Mesenchymal stem cell (in vitro differentiated cells and primary cell): ENCODE results near the gene GALNT1.

ENCODE experiments used
- DNase-seq: peaks from one replicate; pipeline ENCODE4 v3.0.0-alpha.2; 2013
- H2AFZ ChIP-seq: one replicate; pipeline ENCODE4 v1.6.1; 2013; ENCODE audit warnings: low read depth, mild to moderate bottlenecking, control low read depth, inconsistent platforms, low read length, moderate library complexity
- H2AK5ac ChIP-seq: 2 replicates; pipeline ENCODE4 v1.6.1; 2013; ENCODE audit warnings: low read length, moderate library complexity, mild to moderate bottlenecking, inconsistent platforms; ENCODE audit not compliant: severe bottlenecking
- H2BK120ac ChIP-seq: one replicate; pipeline ENCODE4 v1.6.1; 2013; ENCODE audit warnings: low read depth, mild to moderate bottlenecking, inconsistent platforms, low read length, moderate library complexity
- H2BK12ac ChIP-seq, 2 experiments: one replicate each; pipeline ENCODE4 v1.6.1; 2013; ENCODE audit warnings: inconsistent platforms in 2 of 2, low read length in 2 of 2, mild to moderate bottlenecking in 2 of 2, moderate library complexity in 2 of 2, control low read depth in 1 of 2
- H2BK15ac ChIP-seq: one replicate; pipeline ENCODE4 v1.6.1; 2013; ENCODE audit warnings: mild to moderate bottlenecking, low read depth, inconsistent platforms; ENCODE audit not compliant: poor library complexity, severe bottlenecking
- H2BK5ac ChIP-seq: 2 replicates; pipeline ENCODE4 v1.6.1; 2013; ENCODE audit warnings: low read depth, mild to moderate bottlenecking, low read length, control low read depth, inconsistent platforms; ENCODE audit not compliant: poor library complexity, severe bottlenecking
- H3K14ac ChIP-seq, 2 experiments: one replicate each; pipeline ENCODE4 v1.6.1; 2013; ENCODE audit warnings: inconsistent platforms in 2 of 2, low read length in 2 of 2, control low read depth in 1 of 2, mild to moderate bottlenecking in 1 of 2, moderate library complexity in 1 of 2
- H3K18ac ChIP-seq, 2 experiments: one replicate each; pipeline ENCODE4 v1.6.1; 2013; ENCODE audit warnings: inconsistent platforms in 2 of 2, low read length in 2 of 2, control low read depth in 1 of 2, low read depth in 1 of 2, mild to moderate bottlenecking in 1 of 2
- H3K23ac ChIP-seq, 2 experiments: one replicate each; pipeline ENCODE4 v1.6.1; 2013; ENCODE audit warnings: inconsistent platforms in 2 of 2, low read length in 2 of 2, mild to moderate bottlenecking in 2 of 2, moderate library complexity in 2 of 2, control low read depth in 1 of 2
- H3K27ac ChIP-seq: 2 replicates; pipeline ENCODE4 v1.5.1; 2013; ENCODE audit warnings: mild to moderate bottlenecking, moderate library complexity, low read length, control low read depth, inconsistent platforms; ENCODE audit not compliant: poor library complexity, severe bottlenecking
- H3K27me3 ChIP-seq, 2 experiments: 2 replicates each; pipeline versions ENCODE4 v1.6.1 to v1.7.0; 2013; ENCODE audit warnings: low read length in 2 of 2, mild to moderate bottlenecking in 2 of 2, moderate library complexity in 2 of 2, control low read depth in 1 of 2, inconsistent platforms in 1 of 2; ENCODE audit not compliant: control insufficient read depth in 1 of 2, insufficient read depth in 1 of 2
- H3K36me3 ChIP-seq, 2 experiments: 2 replicates each; pipeline versions ENCODE4 v1.6.1 to v1.7.0; 2013; ENCODE audit warnings: low read length in 2 of 2, control low read depth in 1 of 2, inconsistent platforms in 1 of 2, low read depth in 1 of 2, mild to moderate bottlenecking in 1 of 2; ENCODE audit not compliant: insufficient read depth in 2 of 2, control insufficient read depth in 1 of 2
- H3K4ac ChIP-seq, 2 experiments: one replicate each; pipeline ENCODE4 v1.6.1; 2013; ENCODE audit warnings: inconsistent platforms in 2 of 2, low read length in 2 of 2, mild to moderate bottlenecking in 2 of 2, moderate library complexity in 2 of 2, control low read depth in 1 of 2, low read depth in 1 of 2
- H3K4me1 ChIP-seq: 2 replicates; pipeline ENCODE4 v1.6.1; 2013; ENCODE audit warnings: low read depth, low read length, control low read depth; ENCODE audit not compliant: control insufficient read depth, insufficient read depth
- H3K4me2 ChIP-seq: 2 replicates; pipeline ENCODE4 v1.6.1; 2013; ENCODE audit warnings: low read length, mild to moderate bottlenecking, inconsistent platforms; ENCODE audit not compliant: poor library complexity, severe bottlenecking
- H3K4me3 ChIP-seq, 2 experiments: 2 replicates each; pipeline versions ENCODE4 v1.5.1 to v1.7.0; 2013; ENCODE audit warnings: low read length in 2 of 2, mild to moderate bottlenecking in 2 of 2, control low read depth in 1 of 2, low read depth in 1 of 2; ENCODE audit not compliant: insufficient read depth in 1 of 2
- H3K79me1 ChIP-seq: replicated peaks from 2 replicates; pipeline ENCODE4 v1.6.1; 2013; ENCODE audit warnings: mild to moderate bottlenecking, control low read depth, low read length, inconsistent platforms; ENCODE audit not compliant: poor library complexity, severe bottlenecking
- H3K9ac ChIP-seq: 2 replicates; pipeline ENCODE4 v1.7.0; 2013; ENCODE audit warnings: mild to moderate bottlenecking, low read length, moderate library complexity
- H3K9me3 ChIP-seq: 2 replicates; pipeline ENCODE4 v1.7.0; 2013; ENCODE audit warnings: mild to moderate bottlenecking, low read length; ENCODE audit not compliant: control insufficient read depth
- H4K8ac ChIP-seq: one replicate; pipeline ENCODE4 v1.6.1; 2013; ENCODE audit warnings: inconsistent platforms, mild to moderate bottlenecking, low read length, moderate library complexity
- H4K91ac ChIP-seq: one replicate; pipeline ENCODE4 v1.6.1; 2013; ENCODE audit warnings: mild to moderate bottlenecking, low read length, inconsistent platforms
- WGBS: methylation state at CpG from one replicate; pipeline ENCODE4 v1.1.7; 2013; ENCODE audit warnings: mixed read lengths; 5-methylcytosine and 5-hydroxymethylcytosine counted together

GALNT1 gene

DNA sequence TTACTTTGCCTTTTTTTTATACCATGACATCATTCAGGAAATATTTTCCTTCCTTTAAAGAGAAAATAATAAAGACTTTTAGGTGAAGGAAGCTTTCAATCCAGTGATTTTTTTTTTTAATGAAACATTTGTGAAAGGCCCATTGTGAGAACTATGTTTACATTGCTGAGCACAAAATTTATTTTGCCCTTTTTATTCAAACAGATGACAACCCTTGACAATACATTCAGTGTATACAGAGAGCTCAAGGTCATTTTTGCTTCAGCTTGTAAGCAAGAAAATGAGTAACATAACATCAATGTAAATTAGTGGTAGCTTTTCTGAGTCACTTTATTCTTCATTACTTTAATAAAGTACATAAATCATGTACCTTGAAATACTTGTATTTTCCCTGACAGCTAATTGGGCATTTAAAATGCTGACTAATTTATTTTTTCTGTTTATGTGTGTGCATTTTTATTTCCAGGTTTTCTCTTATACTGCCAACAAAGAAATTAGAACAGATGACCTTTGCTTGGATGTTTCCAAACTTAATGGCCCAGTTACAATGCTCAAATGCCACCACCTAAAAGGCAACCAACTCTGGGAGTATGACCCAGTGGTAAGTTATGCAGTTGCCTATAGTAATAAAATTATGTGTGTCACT, 121.6 kb downstream of the GALNT1 start:
- Histone ChIP-seq H3K18ac (no peak overlapping the region), H2BK120ac (no peak overlapping the region), H4K91ac (no peak overlapping the region), H3K14ac (no peak overlapping the region), H3K4me3 (no peak overlapping the region), H2BK5ac (no peak overlapping the region), H3K4me1 (no peaks in the 10 kb centered on the region), H3K36me3 (peaks cover 9 to 31% of the 10 kb centered on the region in 2 experiments), H3K27ac (no peak overlapping the region), H3K4me2 (no peak overlapping the region), H3K9me3 (no peaks in the 10 kb centered on the region), H3K4ac (no peak overlapping the region), H4K8ac (no peak overlapping the region), H2AFZ (no peak overlapping the region), H2BK15ac (no peak overlapping the region), H3K23ac (no peak overlapping the region), H3K9ac (no peak overlapping the region), H3K27me3 (no peaks in the 10 kb centered on the region), H2BK12ac (no peak overlapping the region), H2AK5ac (no peak overlapping the region), H3K79me1 (peaks cover 9% of the 10 kb centered on the region)
- peak; percentile 17 for DNase-seq

DNA sequence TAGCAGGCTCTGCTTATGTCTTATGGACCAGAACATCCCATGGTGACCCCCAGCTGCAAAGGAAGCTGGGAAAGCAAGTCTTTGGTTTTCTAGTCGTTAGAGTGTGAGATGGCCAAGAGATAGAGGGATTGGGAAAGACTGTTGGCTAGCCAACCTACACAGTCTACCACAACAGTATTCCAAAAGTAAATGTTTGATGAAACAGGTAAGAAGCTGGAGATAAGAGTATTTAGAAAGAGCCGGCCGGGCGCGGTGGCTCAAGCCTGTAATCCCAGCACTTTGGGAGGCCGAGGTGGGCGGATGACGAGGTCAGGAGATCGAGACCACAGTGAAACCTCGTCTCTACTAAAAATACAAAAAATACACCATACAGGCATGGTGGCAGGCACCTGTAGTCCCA, 124.4 kb downstream of the GALNT1 start:
- H3K27me3 ChIP-seq: no peaks in the 10 kb centered on the region
- no peak overlapping the region for H2AK5ac ChIP-seq
- no peak for DNase-seq
- H3K4ac ChIP-seq: no peak overlapping the region
- no peaks in the 10 kb centered on the region for H3K9me3 ChIP-seq
- no peaks in the 10 kb centered on the region for H3K4me1 ChIP-seq
- no peak overlapping the region for H3K18ac ChIP-seq
- no peak overlapping the region for H2BK12ac ChIP-seq
- no peak overlapping the region for H2AFZ ChIP-seq
- no peak overlapping the region for H3K4me2 ChIP-seq
- H3K36me3 ChIP-seq: peaks cover 8 to 25% of the 10 kb centered on the region in 2 experiments
- H2BK15ac ChIP-seq: no peak overlapping the region
- no peak overlapping the region for H3K9ac ChIP-seq
- H3K14ac ChIP-seq: no peak overlapping the region
- H4K8ac ChIP-seq: no peak overlapping the region
- 100% methylated on average over 8 of the region's 10 CpGs for WGBS
- no peak overlapping the region for H3K23ac ChIP-seq
- no peak overlapping the region for H2BK120ac ChIP-seq
- no peak overlapping the region for H4K91ac ChIP-seq
- H3K4me3 ChIP-seq: no peak overlapping the region
- H2BK5ac ChIP-seq: no peak overlapping the region
- peaks cover 8% of the 10 kb centered on the region for H3K79me1 ChIP-seq
- no peak overlapping the region for H3K27ac ChIP-seq

DNA sequence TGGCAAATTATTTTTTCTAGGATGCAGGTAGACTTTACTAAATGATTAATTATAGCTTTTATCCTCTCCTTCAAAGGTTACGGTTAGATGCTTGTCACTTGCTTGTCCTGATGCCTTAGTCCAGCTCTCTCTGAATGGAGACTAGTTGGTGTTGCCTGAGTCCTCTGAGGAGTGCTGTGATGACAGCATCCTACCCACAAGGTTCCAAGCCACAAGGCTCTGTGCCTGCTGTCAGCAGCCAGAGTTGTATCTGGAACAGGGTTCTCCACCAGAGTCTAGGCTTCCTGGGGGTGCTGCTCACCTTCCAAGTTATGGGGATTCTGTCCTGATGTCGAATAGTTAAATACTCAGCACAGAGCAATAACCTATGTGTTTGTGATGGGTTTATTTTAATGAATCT, 125.7 kb downstream of the GALNT1 start:
- no peak for DNase-seq
- no peak overlapping the region for H2AFZ ChIP-seq
- H2BK15ac ChIP-seq: no peak overlapping the region
- no peak overlapping the region for H2AK5ac ChIP-seq
- H4K91ac ChIP-seq: no peak overlapping the region
- no peak overlapping the region for H3K4me3 ChIP-seq
- no peak overlapping the region for H3K4ac ChIP-seq
- H3K14ac ChIP-seq: no peak overlapping the region
- no peaks in the 10 kb centered on the region for H3K27me3 ChIP-seq
- H3K36me3 ChIP-seq: peaks cover 8 to 26% of the 10 kb centered on the region in 2 experiments
- WGBS: 100% methylated on average over 2 of the region's 2 CpGs
- no peak overlapping the region for H3K9ac ChIP-seq
- no peak overlapping the region for H2BK120ac ChIP-seq
- H3K27ac ChIP-seq: no peak overlapping the region
- no peak overlapping the region for H4K8ac ChIP-seq
- no peak overlapping the region for H3K4me2 ChIP-seq
- H3K4me1 ChIP-seq: no peaks in the 10 kb centered on the region
- no peak overlapping the region for H2BK5ac ChIP-seq
- H3K79me1 ChIP-seq: peaks cover 8% of the 10 kb centered on the region
- H3K23ac ChIP-seq: no peak overlapping the region
- no peak overlapping the region for H3K18ac ChIP-seq
- no peak overlapping the region for H2BK12ac ChIP-seq
- H3K9me3 ChIP-seq: no peaks in the 10 kb centered on the region

DNA sequence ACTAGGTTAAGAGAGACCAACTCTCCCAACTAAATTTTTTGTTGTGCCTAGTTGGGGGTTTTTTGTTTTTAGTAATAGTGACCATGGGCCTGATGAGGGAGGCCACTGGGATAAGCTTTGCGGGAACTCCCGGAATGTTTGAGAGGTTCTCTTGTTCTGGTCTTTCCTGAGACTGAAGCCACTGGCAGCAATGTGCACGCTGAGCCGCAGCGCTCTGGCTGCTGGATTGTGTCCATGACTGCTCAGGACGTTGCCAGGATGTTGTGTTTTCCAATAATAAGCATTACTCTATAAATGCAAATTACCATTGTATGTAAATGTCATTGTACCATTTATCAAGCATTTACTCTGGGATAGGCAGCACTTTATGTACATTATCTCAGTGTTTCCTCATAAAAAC, 126.1 kb downstream of the GALNT1 start:
- H3K36me3 ChIP-seq: peaks cover 8 to 26% of the 10 kb centered on the region in 2 experiments
- no peaks in the 10 kb centered on the region for H3K4me1 ChIP-seq
- no peak overlapping the region for H4K91ac ChIP-seq
- WGBS: 100% methylated on average over 3 of the region's 6 CpGs
- no peak overlapping the region for H2AFZ ChIP-seq
- peaks cover 8% of the 10 kb centered on the region for H3K79me1 ChIP-seq
- H2BK120ac ChIP-seq: no peak overlapping the region
- H3K4me2 ChIP-seq: no peak overlapping the region
- H3K18ac ChIP-seq: no peak overlapping the region
- H3K9ac ChIP-seq: no peak overlapping the region
- H2BK12ac ChIP-seq: no peak overlapping the region
- no peak overlapping the region for H3K4me3 ChIP-seq
- H3K9me3 ChIP-seq: no peaks in the 10 kb centered on the region
- no peak for DNase-seq
- H2BK15ac ChIP-seq: no peak overlapping the region
- H2BK5ac ChIP-seq: no peak overlapping the region
- H2AK5ac ChIP-seq: no peak overlapping the region
- H3K4ac ChIP-seq: no peak overlapping the region
- no peaks in the 10 kb centered on the region for H3K27me3 ChIP-seq
- H3K23ac ChIP-seq: no peak overlapping the region
- H3K14ac ChIP-seq: no peak overlapping the region
- H4K8ac ChIP-seq: no peak overlapping the region
- H3K27ac ChIP-seq: no peak overlapping the region
